ENCODE data around the gene ADIPOR2.
A peak's percentile ranks its signal among the peaks of the same experiment; 100 is the strongest.

Gene ADIPOR2

DNA sequence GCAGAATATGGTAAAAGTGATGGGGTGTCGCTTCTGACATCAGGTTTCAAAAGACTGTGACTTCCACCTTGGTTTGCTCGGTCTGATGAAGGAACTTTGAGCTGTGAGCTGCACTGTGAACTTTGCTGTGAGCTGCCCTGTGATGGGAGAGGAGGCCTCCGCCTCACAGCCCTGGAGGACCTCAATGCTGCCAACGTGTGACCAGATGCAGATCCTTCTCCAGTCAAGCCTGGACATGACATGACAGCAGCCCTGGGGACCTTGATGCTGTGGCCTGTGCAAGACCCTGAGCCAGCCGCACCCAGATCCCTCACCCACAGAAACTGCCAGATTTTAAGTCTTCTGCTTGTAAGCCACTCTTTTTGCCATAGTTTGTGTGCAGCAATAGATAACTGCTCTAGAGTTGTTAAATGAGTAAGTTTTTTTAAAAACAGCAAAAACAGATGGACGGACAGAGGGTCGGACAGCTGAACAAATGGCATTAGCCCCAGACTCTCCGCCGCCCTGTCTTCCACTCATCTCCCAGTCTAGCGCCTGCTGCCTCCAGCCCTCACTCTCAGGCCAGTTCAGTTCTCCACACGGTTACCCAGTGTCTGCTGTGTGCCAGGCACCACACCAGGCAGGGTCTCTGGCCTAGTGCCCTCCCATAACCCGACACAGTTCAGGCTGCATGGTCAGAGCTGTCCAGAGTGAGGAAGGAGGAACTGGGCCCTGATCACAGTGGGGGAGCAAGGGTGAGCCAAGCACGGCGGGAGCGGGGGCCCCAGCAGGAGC lies 116.4 kb downstream of the ADIPOR2 start:
- no peak overlapping the region for H3K4me3 Mint-ChIP-seq
- peak overlapping the region; percentile 14 for H3K27ac Mint-ChIP-seq
- no peaks in the 10 kb centered on the region for H3K9me3 Mint-ChIP-seq
- no peaks in the 10 kb centered on the region for H3K27me3 Mint-ChIP-seq (ENCODE audit: low read depth)
- H3K4me1 Mint-ChIP-seq (ENCODE audit: low read depth), result peaks cover 8% of the 10 kb centered on the region
- peaks cover 2% of the 10 kb centered on the region for H3K36me3 Mint-ChIP-seq (ENCODE audit: low read depth)

DNA sequence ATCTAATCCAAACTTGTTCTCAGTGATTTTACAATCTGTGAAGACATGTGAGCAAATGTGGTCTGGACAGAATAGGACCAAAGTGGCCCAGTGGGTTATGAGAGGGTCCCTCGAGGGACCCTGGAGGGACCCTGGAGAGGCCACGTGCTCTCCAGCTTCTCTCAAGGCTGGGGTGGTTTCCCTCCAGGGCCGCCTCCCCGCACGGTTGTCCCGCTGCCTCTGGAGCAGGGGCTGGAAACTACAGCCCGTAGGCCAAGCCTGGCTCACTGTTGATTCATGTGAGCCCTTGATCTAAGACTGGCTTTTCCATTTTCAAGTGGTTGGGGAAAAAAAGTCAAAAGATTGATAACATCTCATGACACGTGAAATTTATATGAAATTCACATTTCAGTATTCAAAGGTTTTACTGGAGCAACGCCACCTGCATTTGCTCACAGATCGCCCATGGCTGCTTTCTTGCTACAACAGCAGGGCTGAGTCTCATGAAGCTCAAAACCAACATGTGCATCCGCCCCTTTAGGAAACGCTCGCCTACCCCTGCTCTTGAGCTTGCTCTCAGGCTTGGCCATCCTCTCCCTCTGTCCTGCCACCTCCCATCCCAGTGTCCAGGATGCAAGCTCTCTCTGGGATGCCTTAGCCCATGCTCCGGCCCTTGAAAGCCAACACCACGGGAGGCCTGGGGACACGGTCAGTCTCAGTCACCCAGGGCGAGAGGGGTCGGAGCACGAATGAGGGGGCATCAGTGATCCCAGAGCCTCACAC lies 117.3 kb downstream of the ADIPOR2 start:
- peak overlapping the region; percentile 34 for H3K27ac Mint-ChIP-seq
- no peak overlapping the region for H3K4me3 Mint-ChIP-seq
- no peaks in the 10 kb centered on the region for H3K9me3 Mint-ChIP-seq
- peaks cover 2% of the 10 kb centered on the region for H3K36me3 Mint-ChIP-seq (ENCODE audit: low read depth)
- H3K4me1 Mint-ChIP-seq (ENCODE audit: low read depth), result peaks cover 9% of the 10 kb centered on the region
- no peaks in the 10 kb centered on the region for H3K27me3 Mint-ChIP-seq (ENCODE audit: low read depth)

DNA sequence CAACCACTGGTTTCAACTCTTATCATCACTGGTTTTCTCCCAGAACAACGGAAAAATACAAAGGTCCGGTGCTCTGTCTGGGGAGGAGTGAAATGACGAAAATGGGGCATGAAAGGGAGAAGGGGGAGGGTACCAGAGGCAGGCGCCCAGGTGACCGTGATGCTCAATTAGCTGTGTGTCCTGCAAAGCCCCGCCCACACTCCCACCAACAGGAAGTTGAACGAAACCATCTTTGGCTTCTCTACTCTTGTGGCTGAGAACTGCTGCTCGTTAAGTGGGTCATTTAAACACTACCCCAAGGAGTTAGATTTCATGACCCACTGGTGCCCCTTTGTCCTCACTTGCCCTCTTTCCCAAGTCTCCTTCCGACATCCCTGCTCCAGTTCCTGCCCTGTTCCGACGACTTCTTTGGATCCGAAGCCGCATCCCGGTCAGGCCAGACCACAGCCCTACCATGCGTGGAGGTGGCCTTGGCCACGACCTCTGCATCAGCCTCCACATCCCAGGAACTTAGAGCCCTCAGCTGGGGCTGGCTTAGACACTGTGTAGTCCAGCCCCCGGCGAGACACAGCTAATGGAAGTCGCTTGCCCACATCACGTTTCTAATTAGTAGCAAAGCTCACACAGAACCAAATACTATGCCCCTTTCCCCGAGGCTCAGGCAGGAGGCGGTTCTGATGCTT lies 118.1 kb downstream of the ADIPOR2 start:
- Mint-ChIP-seq H3K4me3 (no peak overlapping the region), H3K27ac (peak overlapping the region; percentile 34), H3K4me1 (ENCODE audit: low read depth) (peaks cover 9% of the 10 kb centered on the region), H3K36me3 (ENCODE audit: low read depth) (peaks cover 2% of the 10 kb centered on the region), H3K9me3 (no peaks in the 10 kb centered on the region), H3K27me3 (ENCODE audit: low read depth) (no peaks in the 10 kb centered on the region)

DNA sequence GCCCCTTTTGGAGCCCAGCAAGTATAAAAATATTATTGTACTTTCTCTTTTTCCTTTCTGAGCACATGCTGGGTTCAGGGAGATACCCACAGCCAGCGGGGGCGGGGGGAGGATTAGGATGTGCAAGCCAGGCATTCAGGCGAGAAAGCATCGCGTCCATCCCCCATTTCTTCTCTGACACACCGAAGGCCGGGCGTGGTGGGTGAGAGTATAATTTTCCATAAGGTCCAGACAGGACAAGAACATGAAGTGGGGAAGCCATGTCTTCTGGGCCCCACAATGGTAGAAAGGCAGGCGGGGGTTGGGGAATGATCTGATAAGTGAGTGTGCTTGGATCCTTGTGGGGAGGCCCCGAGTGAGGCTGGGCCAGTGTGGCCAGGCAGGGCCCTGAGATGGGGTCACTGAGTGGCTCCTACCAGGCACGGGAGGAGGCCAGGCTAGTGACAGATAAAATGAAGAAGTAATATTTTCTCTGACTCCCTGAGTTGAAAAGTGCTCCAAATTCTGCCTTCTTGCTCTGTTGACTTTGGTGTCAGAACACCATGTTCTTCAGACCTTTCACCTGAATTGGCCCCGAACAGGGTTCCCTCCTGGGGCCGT lies 118.8 kb downstream of the ADIPOR2 start:
- H3K9me3 Mint-ChIP-seq, result no peaks in the 10 kb centered on the region
- H3K27ac Mint-ChIP-seq, result peak overlapping the region; percentile 55
- no peak overlapping the region for H3K4me3 Mint-ChIP-seq
- H3K36me3 Mint-ChIP-seq (ENCODE audit: low read depth), result no peaks in the 10 kb centered on the region
- peaks cover 4% of the 10 kb centered on the region for H3K27me3 Mint-ChIP-seq (ENCODE audit: low read depth)
- H3K4me1 Mint-ChIP-seq (ENCODE audit: low read depth), result peaks cover 5% of the 10 kb centered on the region

GRCh38 chr12:1810201-1810930 lies 119.5 kb downstream of the ADIPOR2 start:
- Mint-ChIP-seq H3K36me3 (ENCODE audit: low read depth) (no peaks in the 10 kb centered on the region), H3K4me1 (ENCODE audit: low read depth) (peaks cover 4% of the 10 kb centered on the region), H3K27ac (peak overlapping the region; percentile 61), H3K27me3 (ENCODE audit: low read depth) (peaks cover 5% of the 10 kb centered on the region), H3K4me3 (peak overlapping the region; percentile 58), H3K9me3 (no peaks in the 10 kb centered on the region)

DNA sequence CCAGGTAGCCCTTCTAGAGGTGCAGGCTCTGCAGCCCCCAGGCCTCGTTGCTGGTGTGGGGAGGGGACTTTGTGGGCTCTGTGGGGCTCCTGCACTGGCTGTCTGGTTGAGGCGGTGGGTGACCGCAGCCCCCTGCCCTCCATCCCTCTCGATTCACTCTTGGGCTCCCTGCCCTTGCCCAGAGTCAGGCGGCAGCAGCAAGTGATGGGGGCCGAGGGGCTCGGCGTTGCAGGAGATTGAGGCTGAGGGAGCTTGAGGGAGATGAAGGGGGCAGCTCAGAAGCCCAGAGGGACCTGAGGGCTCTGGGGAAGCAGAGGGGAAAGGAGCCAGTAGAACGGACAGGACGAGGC lies 120.0 kb downstream of the ADIPOR2 start:
- Mint-ChIP-seq H3K27ac (no peak overlapping the region), H3K9me3 (no peaks in the 10 kb centered on the region), H3K27me3 (ENCODE audit: low read depth) (peaks cover 5% of the 10 kb centered on the region), H3K4me1 (ENCODE audit: low read depth) (peaks cover 4% of the 10 kb centered on the region), H3K4me3 (peak overlapping the region; percentile 58), H3K36me3 (ENCODE audit: low read depth) (no peaks in the 10 kb centered on the region)

GRCh38 chr12:1811281-1811947 lies 120.5 kb downstream of the ADIPOR2 start:
- H3K27ac Mint-ChIP-seq, result peak overlapping the region; percentile 76
- no peaks in the 10 kb centered on the region for H3K9me3 Mint-ChIP-seq
- no peaks in the 10 kb centered on the region for H3K36me3 Mint-ChIP-seq (ENCODE audit: low read depth)
- peaks cover 5% of the 10 kb centered on the region for H3K27me3 Mint-ChIP-seq (ENCODE audit: low read depth)
- peaks cover 4% of the 10 kb centered on the region for H3K4me1 Mint-ChIP-seq (ENCODE audit: low read depth)
- peak overlapping the region; percentile 58 for H3K4me3 Mint-ChIP-seq

- H3K4me3 Mint-ChIP-seq, result peak overlapping the region; percentile 58
- H3K27ac Mint-ChIP-seq, result no peak overlapping the region
- no peaks in the 10 kb centered on the region for H3K36me3 Mint-ChIP-seq (ENCODE audit: low read depth)
- H3K4me1 Mint-ChIP-seq (ENCODE audit: low read depth), result peaks cover 4% of the 10 kb centered on the region
- H3K9me3 Mint-ChIP-seq, result no peaks in the 10 kb centered on the region
- peaks cover 5% of the 10 kb centered on the region for H3K27me3 Mint-ChIP-seq (ENCODE audit: low read depth)
Measured at GRCh38 chr12:1811948-1812291, 121.0 kb downstream of the ADIPOR2 start.

DNA sequence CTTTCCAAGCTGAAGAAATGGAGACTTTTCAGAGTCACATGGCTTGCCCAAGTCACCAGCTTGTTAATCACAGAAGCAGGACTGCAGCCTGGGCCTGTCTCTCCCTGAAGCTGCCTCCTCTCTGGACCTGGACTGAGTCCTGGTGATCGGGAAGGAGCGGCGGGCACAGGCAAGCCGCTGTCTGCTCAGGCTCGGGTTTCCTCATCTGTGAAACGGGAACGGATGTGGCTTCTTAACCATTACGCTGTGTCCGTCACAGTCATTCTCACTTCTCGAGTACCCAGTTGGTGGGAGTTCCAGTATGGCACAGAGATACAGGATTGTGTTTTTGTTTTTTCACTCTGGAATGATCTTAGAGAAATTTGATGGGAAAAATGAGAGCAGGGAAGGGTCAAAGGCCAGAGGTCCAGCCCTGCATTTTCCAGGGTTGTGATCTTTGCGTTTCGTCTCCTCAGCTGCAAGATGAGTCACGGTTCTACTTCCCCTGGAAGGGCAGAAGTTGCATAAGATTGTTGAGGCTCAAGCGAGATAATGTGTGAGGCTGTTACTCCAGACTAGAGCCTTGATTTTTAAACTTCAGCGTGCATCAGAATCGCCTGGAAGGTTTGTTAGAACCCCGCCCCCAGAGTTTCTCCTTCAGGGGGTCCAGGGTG lies 121.9 kb downstream of the ADIPOR2 start:
- no peak overlapping the region for H3K27ac Mint-ChIP-seq
- peaks cover 5% of the 10 kb centered on the region for H3K27me3 Mint-ChIP-seq (ENCODE audit: low read depth)

GRCh38 chr12:1814266-1814665 lies 123.4 kb downstream of the ADIPOR2 start:
- no peak overlapping the region for H3K4me3 Mint-ChIP-seq
- H3K9me3 Mint-ChIP-seq, result no peaks in the 10 kb centered on the region
- no peaks in the 10 kb centered on the region for H3K36me3 Mint-ChIP-seq (ENCODE audit: low read depth)
- no peak overlapping the region for H3K27ac Mint-ChIP-seq
- peaks cover 10% of the 10 kb centered on the region for H3K27me3 Mint-ChIP-seq (ENCODE audit: low read depth)
- peaks cover 4% of the 10 kb centered on the region for H3K4me1 Mint-ChIP-seq (ENCODE audit: low read depth)

More for the DNA sequence above, 121.9 kb downstream of the ADIPOR2 start:
- Mint-ChIP-seq H3K36me3 (ENCODE audit: low read depth) (no peaks in the 10 kb centered on the region), H3K4me1 (ENCODE audit: low read depth) (peaks cover 4% of the 10 kb centered on the region), H3K4me3 (no peak overlapping the region), H3K9me3 (no peaks in the 10 kb centered on the region)

DNA sequence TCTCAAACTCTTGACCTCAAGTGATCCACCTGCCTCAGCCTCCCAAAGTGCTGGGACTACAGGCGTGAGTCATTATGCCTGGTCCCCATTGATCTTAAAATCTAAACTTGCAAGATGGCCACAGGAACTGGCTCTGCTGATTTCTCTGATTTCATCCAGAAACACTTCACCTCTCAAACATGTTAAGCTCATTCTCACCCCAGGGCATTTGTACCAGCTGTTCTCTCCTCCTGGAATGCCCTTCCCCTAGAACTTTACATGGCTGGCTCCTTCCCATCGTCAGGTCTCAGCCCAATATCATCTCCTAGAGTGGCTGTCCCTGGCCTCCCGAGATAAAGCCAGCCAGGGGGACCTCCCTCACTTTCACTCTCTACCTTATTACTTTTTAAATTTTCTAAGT lies 124.2 kb downstream of the ADIPOR2 start:
- H3K4me3 Mint-ChIP-seq, result no peak overlapping the region
- H3K4me1 Mint-ChIP-seq (ENCODE audit: low read depth), result peaks cover 4% of the 10 kb centered on the region
- no peak overlapping the region for H3K27ac Mint-ChIP-seq
- no peaks in the 10 kb centered on the region for H3K9me3 Mint-ChIP-seq
- H3K27me3 Mint-ChIP-seq (ENCODE audit: low read depth), result peaks cover 18% of the 10 kb centered on the region
- H3K36me3 Mint-ChIP-seq (ENCODE audit: low read depth), result no peaks in the 10 kb centered on the region

DNA sequence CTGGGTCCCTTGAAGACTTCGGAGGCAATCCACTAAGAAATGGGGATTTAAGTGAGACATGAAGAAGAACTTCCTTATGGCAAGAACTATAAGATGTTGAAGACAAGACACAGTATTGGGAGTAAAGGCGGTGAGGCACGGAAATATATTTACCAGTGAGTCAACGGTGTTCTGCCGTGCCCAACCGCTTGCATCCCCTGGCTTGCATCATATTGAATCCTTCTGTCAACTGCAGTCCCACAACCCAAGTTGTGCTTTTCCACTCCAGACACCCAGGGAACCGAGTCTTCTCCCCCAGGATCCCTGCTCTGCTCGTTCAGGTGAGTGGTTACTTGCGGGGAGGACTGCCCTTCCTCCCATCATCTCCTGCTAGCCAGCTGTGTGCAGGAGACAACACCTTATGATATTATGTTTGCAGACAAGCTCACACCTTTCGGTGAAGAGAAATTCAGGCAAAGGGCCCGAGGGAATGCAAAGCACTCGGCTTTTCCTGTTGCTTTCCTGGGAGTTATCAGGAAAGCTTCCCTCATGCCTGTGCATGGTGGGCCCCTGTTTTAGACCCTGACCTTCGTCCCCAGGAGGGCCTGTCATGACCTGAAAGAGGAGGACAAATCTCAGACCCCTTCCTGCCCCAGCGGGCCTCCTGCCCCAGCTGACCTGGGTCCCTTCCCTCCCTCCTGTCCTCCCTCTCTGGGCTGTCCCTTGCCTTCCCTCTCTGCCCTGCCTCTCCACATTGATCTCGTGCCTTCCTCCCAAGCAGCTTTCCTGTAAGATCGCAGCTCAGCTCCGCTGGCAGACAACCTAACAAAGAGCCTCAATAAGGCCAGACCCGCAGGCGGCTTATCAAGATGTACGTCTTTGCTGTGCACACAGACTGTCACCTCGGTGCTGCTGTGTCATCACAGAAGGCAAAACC lies 125.2 kb downstream of the ADIPOR2 start:
- Mint-ChIP-seq H3K9me3 (no peaks in the 10 kb centered on the region), H3K27me3 (ENCODE audit: low read depth) (peaks cover 27% of the 10 kb centered on the region), H3K4me1 (ENCODE audit: low read depth) (peaks cover 4% of the 10 kb centered on the region), H3K4me3 (no peak overlapping the region), H3K27ac (no peak overlapping the region), H3K36me3 (ENCODE audit: low read depth) (no peaks in the 10 kb centered on the region)
